GM21737 (cell line): ENCODE data around the gene EP400.

Experiments
- ATAC-seq: cut with Tn5 transposase; IDR thresholded peaks from one replicate; pipeline ENCODE4 v1.9.1; 2021; ENCODE audit warnings: mild to moderate bottlenecking, moderate library complexity; ENCODE audit not compliant: unreplicated experiment

Gene EP400

DNA sequence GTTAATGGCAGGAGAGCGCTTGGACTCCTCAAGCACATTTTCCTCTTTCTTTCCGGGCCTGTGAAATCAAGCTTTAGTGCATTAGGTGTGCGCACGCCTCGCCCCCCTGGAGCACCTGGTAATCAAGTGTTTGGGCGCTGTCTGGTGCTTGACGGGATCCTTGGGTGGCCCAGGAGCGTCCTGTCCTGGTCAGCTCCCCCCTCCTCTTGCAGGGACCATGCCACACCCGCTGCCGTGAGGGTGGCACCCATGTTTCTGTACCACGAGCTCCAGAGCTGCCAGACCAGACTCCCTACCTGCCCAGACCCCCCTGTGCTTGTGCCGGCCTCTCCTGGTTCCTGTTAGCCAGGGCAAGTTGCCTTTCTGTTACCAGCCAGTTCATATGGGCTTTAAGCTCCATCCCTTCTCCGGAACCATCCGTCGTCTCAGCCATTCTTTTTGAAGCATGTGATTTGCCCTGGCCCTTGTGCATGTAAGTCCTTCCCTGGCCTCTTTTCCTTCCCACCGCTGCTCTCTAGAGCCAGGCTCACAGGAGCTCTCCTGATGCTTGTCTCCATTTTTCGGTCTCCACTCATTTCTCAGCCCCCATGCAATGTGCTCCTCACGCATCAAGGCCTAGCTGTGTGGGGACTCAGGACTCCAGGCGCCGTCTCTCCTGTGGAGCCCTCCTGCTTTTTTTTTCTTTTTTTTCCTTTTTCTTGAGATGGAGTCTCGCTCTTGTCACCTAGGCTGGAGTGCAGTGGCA is 66.1 kb downstream of the EP400 start:
- no peak for ATAC-seq

DNA sequence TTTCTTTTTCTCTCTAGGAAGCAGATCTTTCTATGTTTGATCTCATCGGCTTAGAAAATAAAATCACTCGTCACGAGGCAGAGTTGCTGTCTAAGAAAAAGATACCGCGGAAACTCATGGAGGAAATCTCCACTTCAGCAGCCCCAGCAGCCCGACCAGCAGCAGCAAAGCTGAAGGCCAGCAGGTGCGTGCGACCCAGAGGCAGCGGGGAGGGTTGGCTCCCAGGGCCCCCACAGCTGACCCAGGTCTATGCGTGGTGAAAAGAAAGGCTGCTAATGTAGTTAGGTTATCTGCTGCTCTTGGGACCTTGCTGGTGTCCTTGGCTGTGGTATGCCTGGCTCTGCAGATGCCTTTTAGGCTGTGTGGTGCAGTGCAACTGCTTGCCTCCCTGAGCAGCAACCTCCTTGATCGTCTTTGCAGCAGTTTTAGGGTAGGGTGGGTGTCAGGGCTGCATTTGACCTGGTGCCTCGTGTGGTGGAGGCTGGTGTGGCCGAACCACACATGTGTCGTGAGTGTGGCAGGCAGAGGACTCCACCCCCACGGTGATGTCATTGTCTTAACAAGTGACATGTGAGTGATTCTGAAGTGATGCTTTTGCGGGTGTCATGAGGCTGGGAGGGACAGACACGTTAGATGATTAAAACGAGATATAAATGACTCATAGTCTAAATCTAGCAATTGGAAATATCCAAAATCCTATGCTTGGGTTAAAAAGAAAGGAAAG is 68.6 kb downstream of the EP400 start:
- ATAC-seq, result no peak

DNA sequence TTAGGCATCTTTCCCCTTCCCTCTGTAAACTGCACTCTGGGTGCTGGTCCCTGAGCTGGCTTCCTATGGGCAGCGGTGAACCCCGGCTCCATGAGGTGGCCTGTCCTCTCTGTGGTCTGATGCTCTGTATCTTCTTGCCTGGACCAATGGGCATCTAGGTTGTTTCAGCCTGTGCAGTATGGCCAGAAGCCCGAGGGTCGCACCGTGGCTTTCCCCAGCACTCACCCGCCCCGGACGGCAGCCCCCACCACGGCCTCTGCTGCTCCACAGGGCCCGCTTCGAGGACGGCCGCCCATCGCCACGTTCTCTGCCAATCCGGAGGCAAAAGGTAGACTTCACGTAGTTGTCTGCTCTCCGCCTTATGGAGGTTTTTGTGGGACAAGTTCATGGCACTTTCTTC is 70.1 kb downstream of the EP400 start:
- ATAC-seq, result no peak

GRCh38 chr12:132020292-132020691 is 70.5 kb downstream of the EP400 start:
- ATAC-seq, result no peak

DNA sequence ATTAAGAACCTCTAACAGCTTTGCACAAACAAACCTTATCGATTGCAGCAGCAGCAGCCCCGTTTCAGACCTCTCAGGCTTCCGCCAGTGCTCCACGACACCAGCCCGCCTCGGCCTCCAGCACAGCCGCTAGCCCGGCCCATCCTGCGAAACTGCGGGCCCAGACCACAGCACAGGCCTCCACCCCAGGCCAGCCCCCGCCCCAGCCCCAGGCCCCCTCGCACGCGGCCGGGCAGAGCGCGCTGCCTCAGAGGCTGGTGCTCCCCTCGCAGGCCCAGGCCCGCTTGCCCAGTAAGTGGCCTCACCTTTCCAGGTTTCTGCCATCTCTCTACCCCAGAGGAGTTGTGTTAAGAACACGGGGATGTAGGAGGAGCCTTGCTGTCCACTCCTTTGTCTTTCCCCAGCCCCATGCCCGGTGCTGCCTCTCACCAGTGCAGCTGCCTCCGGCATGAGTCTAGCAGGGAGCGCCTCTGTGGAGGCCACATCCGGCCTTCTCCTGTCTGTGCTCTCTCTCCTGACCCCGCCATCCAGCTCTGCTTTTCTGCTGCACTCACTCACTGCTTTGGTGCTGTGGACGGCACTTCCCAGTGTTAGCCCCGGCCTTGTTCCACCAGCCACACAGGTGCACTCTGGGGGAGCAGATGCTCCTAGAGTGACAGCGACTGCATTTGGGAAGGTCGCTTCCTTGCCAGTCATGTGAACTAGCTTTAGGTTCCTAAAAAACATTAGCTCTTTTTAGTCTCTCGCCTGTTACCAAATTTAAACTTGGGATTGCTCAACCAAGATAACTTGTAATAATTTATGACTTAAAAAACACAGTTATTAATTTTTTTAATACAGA is 71.5 kb downstream of the EP400 start:
- no peak for ATAC-seq

DNA sequence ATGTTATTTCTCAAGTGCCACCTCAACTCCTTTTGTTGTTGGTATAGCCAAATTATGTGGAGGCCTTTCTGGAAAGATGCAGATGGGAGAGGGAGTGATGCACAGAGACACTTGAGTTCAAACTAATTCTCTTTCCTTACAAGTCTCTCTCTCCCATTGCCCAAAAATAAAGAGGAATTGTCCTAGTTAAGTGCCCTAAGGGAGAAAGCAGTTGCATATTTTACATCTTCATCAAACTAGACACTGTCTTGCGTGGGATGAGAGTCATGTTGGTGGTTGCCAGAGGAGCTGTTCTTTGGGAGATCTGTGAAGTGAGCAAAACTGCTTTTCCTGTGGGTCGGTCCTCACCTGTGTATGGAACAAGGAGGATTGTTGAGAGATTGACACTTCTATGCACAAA is 72.2 kb downstream of the EP400 start:
- ATAC-seq, result no peak

- no peak for ATAC-seq
Observed at GRCh38 chr12:132023658-132024057, 73.9 kb downstream of the EP400 start.

DNA sequence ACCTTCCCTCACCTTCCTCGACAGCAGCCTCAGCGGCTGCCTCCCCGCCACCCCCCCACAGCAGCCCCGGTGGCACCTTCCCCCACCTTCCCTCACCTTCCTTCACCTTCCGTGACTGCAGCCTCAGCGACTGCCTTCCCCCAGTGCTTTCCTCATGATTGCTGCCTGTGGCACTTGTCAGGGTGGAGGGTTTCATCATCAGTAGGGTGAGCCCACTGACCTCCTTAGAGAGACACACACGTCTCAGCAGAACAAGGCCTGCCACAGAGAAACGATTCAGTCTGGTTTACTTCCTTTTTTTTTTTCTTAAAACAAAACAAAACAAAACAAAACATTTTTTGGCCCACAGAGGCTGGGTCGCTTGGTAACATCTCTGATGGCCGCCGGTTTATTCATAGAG is 75.0 kb downstream of the EP400 start:
- ATAC-seq, result no peak

DNA sequence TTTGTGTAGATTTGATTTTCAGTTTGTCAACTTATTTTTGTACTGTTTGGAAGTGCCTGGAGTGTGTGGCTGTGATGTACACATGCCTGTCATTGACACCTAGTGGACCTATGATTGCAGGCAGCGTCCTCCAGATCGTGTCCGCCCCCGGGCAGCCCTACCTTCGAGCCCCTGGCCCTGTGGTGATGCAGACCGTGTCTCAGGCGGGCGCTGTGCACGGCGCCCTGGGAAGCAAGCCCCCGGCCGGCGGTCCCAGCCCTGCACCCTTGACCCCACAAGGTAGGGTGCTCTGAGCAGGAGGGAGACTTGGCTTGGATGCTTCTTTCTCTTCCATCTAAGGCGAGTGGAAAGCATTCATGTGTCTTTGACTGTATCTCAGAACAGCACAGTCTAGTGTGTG is 75.8 kb downstream of the EP400 start:
- no peak for ATAC-seq

- ATAC-seq, result no peak
Observed at GRCh38 chr12:132026061-132026795, 76.5 kb downstream of the EP400 start.

DNA sequence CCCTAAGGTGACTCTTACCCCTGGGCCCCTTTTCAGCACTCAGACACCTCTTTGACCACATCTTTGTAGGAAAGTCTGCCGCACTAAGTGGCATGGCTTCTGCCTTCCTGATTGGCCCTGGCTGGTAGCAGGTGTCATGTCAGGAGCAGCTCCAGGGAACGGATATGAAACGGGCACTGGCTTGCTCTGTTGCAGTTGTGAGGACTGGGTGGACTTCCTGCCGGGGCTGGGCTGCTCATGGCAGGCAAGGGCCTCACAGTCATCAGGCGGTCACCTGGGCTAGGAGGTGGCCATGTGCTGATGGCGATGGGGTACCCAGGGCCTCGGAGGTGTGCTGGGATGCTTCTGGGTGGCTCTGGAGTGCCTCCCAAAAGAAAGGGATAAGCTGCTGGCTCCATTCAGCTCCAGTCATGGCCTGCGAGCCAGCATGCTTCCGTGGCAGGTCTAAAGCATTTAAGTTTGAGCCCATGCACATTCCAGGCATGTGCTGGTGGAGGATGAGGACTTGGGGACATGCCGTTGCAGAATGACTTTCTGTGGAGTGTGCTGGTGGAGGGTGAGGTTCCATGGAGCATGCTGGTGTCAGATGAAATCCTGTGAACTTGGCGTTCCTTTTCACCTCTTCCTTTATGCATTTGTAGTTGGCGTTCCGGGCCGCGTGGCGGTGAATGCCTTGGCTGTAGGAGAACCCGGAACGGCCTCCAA is 77.2 kb downstream of the EP400 start:
- ATAC-seq, result no peak

DNA sequence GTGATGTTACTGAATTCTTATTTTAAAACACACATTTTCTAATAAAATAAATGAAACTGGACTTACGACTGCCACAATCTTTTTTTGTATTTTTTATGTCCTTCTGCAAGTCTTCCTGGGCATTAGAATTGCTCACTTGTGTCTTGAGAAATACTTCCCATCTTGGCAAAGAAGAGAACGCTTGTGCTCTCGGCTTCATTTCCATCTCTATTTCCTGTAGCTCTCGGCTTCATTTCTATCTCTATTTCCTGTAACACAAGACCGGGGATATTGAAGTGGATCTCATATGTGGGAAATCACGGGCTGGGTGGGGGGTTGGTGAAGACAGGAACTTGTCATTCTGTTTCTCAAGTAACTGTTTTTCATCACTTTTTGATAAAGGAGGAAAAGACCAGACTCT is 77.9 kb downstream of the EP400 start:
- ATAC-seq, result no peak

- no peak for ATAC-seq
Observed at GRCh38 chr12:132028111-132028510, 78.4 kb downstream of the EP400 start.

- ATAC-seq, result no peak
Observed at GRCh38 chr12:132029503-132030300, 80.0 kb downstream of the EP400 start.

- ATAC-seq, result no peak
Observed at GRCh38 chr12:132030367-132031038, 80.8 kb downstream of the EP400 start.

- ATAC-seq, result no peak
Observed at GRCh38 chr12:132033627-132034026, 83.9 kb downstream of the EP400 start.

DNA sequence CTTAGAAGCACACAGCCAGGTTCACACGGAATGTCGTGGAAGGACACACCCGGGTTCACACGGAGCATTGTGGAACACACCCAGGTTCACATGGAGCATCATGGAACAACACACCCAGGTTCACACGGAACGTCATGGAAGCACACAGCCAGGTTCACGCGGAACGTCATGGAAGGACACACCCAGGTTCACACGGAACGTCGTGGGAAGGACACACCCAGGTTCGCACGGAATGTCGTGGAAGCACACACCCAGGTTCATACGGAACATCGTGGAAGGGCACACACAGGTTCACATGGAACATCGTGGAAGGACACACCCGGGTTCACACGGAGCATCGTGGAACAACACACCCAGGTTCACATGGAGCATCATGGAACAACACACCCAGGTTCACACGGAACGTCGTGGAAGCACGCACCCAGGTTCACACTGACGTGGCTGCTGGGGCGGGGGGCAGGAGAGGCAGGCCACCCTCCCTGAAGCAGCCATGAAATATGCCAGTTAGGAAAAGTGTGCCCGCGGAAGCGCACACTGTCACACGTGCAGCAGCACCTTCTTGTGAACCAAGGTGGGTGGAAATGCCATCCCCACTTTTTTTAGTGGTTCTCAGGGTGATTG is 86.4 kb downstream of the EP400 start:
- no peak for ATAC-seq

GRCh38 chr12:132040906-132041606 is 91.3 kb downstream of the EP400 start:
- no peak for ATAC-seq
